ENCODE measurements around the gene RREB1.

The RREB1 gene

GRCh38 chr6:7171733-7172132, 64.0 kb downstream of the RREB1 start:
- no peak for TF ChIP-seq ZNF280D (tag by site-specific recombination; IDR thresholded peaks at IDR 0.05)
- no peak for TF ChIP-seq ZBTB11 (tag by site-specific recombination; conservative IDR thresholded peaks at IDR 0.05; ENCODE audit: low read depth)
- TF ChIP-seq ZNF610 (tag by site-specific recombination; IDR thresholded peaks at IDR 0.05; ENCODE audit: borderline replicate concordance): no peak
- TF ChIP-seq ZNF214 (tag by site-specific recombination; IDR thresholded peaks at IDR 0.05; ENCODE audit: borderline replicate concordance): no peak
- TF ChIP-seq ZNF202 (tag by site-specific recombination; IDR thresholded peaks at IDR 0.05; ENCODE audit: borderline replicate concordance): no peak
- no peak for TF ChIP-seq GLI4 (tag by site-specific recombination; IDR thresholded peaks at IDR 0.05)
- no peak for TF ChIP-seq SCRT2 (tag by site-specific recombination; IDR thresholded peaks at IDR 0.05)
- TF ChIP-seq ZFP69B (tag by site-specific recombination; IDR thresholded peaks at IDR 0.05): no peak
- no peak for TF ChIP-seq KLF16 (tag by site-specific recombination; IDR thresholded peaks at IDR 0.05)
- no peak for TF ChIP-seq GFI1B (tag by site-specific recombination; IDR thresholded peaks at IDR 0.05)
- TF ChIP-seq ZNF639 (tag by site-specific recombination; IDR thresholded peaks at IDR 0.05): no peak
- TF ChIP-seq YY1 (tag by site-specific recombination; IDR thresholded peaks at IDR 0.05): no peak
- no peak for TF ChIP-seq SETDB1 (IDR thresholded peaks at IDR 0.05; ENCODE audit: insufficient read length, low read length)
- TF ChIP-seq ZNF112 (tag by site-specific recombination; IDR thresholded peaks at IDR 0.05): no peak
- no peak for TF ChIP-seq ATF2 (tag by site-specific recombination; IDR thresholded peaks at IDR 0.05; ENCODE audit: low read depth)
- TF ChIP-seq ZNF280C (tag by site-specific recombination; IDR thresholded peaks at IDR 0.05): no peak
- no peak for TF ChIP-seq RBAK (tag by site-specific recombination; IDR thresholded peaks at IDR 0.05)
- no peak for TF ChIP-seq ZNF701 (tag by site-specific recombination; IDR thresholded peaks at IDR 0.05)
- no peaks in the 10 kb centered on the region for H3K9me3 ChIP-seq (ENCODE audit: control insufficient read depth, insufficient read depth, low read depth, low read length)
- peaks cover 9% of the 10 kb centered on the region for H3K4me1 ChIP-seq (ENCODE audit: control insufficient read depth, insufficient read depth, low read length)
- no peak overlapping the region for H3K4me3 ChIP-seq (ENCODE audit: low read depth, low read length)
- POLR2A ChIA-PET: no interaction called here
- no peak overlapping the region for H3K27ac ChIP-seq (ENCODE audit: extremely low read depth, low read depth, low read length)
- CTCF ChIA-PET: no interaction called here
- peaks cover 0 to 6% of the 10 kb centered on the region in 2 experiments; a peak in 1 of 3 replicates for H3K36me3 ChIP-seq (ENCODE audit: control insufficient read depth in 2 of 2, insufficient read depth in 1 of 2, low read length in 2 of 2)
